HepG2 (cell line): Measurements from ENCODE around the gene SEC31B. TPM values are rescaled to one million over a fixed set of nuclear protein-coding genes. Genes with fewer than 3 reads are reported as not detected.
A peak's percentile ranks its signal among the peaks of the same experiment; 100 is the strongest.

Source experiments
- EED ChIP-seq: sonication (generic); formaldehyde crosslinking; IDR thresholded peaks from 2 replicates; pipeline ENCODE4 v1.5.0; 2020; ENCODE audit warnings: mild to moderate bottlenecking, missing genetic modification reagents
- HOXA3 ChIP-seq: sonication (generic); formaldehyde crosslinking; IDR thresholded peaks from 2 replicates; pipeline ENCODE4 v1.5.0; 2020; ENCODE audit warnings: missing genetic modification reagents
- KLF13 ChIP-seq: sonication (generic); formaldehyde crosslinking; IDR thresholded peaks from 2 replicates; pipeline ENCODE4 v1.4.0; 2020; ENCODE audit warnings: mild to moderate bottlenecking, missing genetic modification reagents
- KMT2A ChIP-seq: sonication (generic); formaldehyde crosslinking; IDR thresholded peaks from 2 replicates; pipeline ENCODE4 v1.4.0; 2020; ENCODE audit warnings: missing genetic modification reagents
- NR2F2 ChIP-seq: IDR thresholded peaks from 2 replicates; pipeline ENCODE4 v1.6.1; 2012; ENCODE audit warnings: low read depth, inconsistent platforms, borderline replicate concordance
- PAX8 ChIP-seq: sonication (generic); formaldehyde crosslinking; IDR thresholded peaks from 2 replicates; pipeline ENCODE4 v1.8.0; 2022; ENCODE audit warnings: mild to moderate bottlenecking, missing genetic modification reagents, borderline replicate concordance
- PHF21A ChIP-seq: sonication (generic); formaldehyde crosslinking; IDR thresholded peaks from 2 replicates; pipeline ENCODE4 v1.5.0; 2020; ENCODE audit warnings: mild to moderate bottlenecking, missing genetic modification reagents
- POLR2A ChIP-seq, 2 experiments: IDR thresholded peaks; 2 replicates each; pipeline ENCODE4 v1.6.1; 2011; ENCODE audit warnings: low read depth in 2 of 2, low read length in 2 of 2, mild to moderate bottlenecking in 1 of 2, moderate library complexity in 1 of 2; ENCODE audit not compliant: insufficient read depth in 1 of 2
- RBM39 ChIP-seq: fragments of 200-400 bp; formaldehyde crosslinking; IDR thresholded peaks from one replicate; pipeline ENCODE4 v1.6.1; 2018; ENCODE audit warnings: antibody characterized with exemption, mild to moderate bottlenecking, low read depth, low read length; ENCODE audit not compliant: poor library complexity, severe bottlenecking
- RFXAP ChIP-seq: sonication (generic); formaldehyde crosslinking; IDR thresholded peaks from 2 replicates; pipeline ENCODE4 v1.4.0; 2020; ENCODE audit warnings: missing genetic modification reagents, borderline replicate concordance
- RXRA ChIP-seq: sonication (generic); formaldehyde crosslinking; IDR thresholded peaks from 2 replicates; pipeline ENCODE4 v1.5.1; 2020; ENCODE audit warnings: missing genetic modification reagents
- ZNF44 ChIP-seq: sonication (generic); formaldehyde crosslinking; IDR thresholded peaks from 2 replicates; pipeline ENCODE4 v1.5.1; 2020; ENCODE audit warnings: mild to moderate bottlenecking, missing genetic modification reagents
- ZNF546 ChIP-seq: sonication (generic); formaldehyde crosslinking; conservative IDR thresholded peaks from 2 replicates; pipeline ENCODE4 v1.8.1; 2023; ENCODE audit warnings: mild to moderate bottlenecking, missing genetic modification reagents
- ZNF558 ChIP-seq: sonication (generic); formaldehyde crosslinking; IDR thresholded peaks from 2 replicates; pipeline ENCODE4 v1.9.0; 2022; ENCODE audit warnings: mild to moderate bottlenecking, missing genetic modification reagents, borderline replicate concordance
- ZNF598 ChIP-seq: sonication (generic); formaldehyde crosslinking; IDR thresholded peaks from 2 replicates; pipeline ENCODE4 v1.5.1; 2020; ENCODE audit warnings: mild to moderate bottlenecking, missing genetic modification reagents, borderline replicate concordance
- ZNF629 ChIP-seq: sonication (generic); formaldehyde crosslinking; conservative IDR thresholded peaks from 2 replicates; pipeline ENCODE4 v1.5.0; 2020; ENCODE audit warnings: missing genetic modification reagents
- ZNF709 ChIP-seq: sonication (generic); formaldehyde crosslinking; IDR thresholded peaks from 2 replicates; pipeline ENCODE4 v1.5.0; 2020; ENCODE audit warnings: mild to moderate bottlenecking, missing genetic modification reagents
- ZNF83 ChIP-seq: sonication (generic); formaldehyde crosslinking; IDR thresholded peaks from 2 replicates; pipeline ENCODE4 v1.4.0; 2020; ENCODE audit warnings: missing genetic modification reagents, mild to moderate bottlenecking, borderline replicate concordance
- ZNF891 ChIP-seq: sonication (generic); formaldehyde crosslinking; IDR thresholded peaks from 2 replicates; pipeline ENCODE4 v1.5.0; 2020; ENCODE audit warnings: mild to moderate bottlenecking, missing genetic modification reagents
- polyA plus RNA-seq, 8 experiments: library from polyadenylated mRNA; depleted of rRNA in 3 of 8; stranded (reverse) in 7 of 8; unstranded in 1 of 8; fragments of >200 nt; fragmentation: Illumina TruSeq in 4 of 8; extraction: Trizol in 4 of 8; gene quantifications; 2 replicates each; pipeline versions ENCODE4 v1.2.1 to v1.2.3, GENCODE V29; 2011 to 2016; ENCODE audit warnings: low read depth in 4 of 8, missing spikeins in 1 of 8, mixed read lengths in 1 of 8; ENCODE audit not compliant: insufficient read depth in 1 of 8
- total RNA-seq, 5 experiments: library from RNA; depleted of rRNA; stranded (reverse); fragments of >200 nt; fragmentation: Illumina TruSeq; extraction: Trizol; gene quantifications; 2 replicates each; pipeline ENCODE4 v1.2.3, GENCODE V29; 2016; ENCODE audit warnings: low read depth in 1 of 5
- TF ChIP-seq, protein P1 (sequence below): sonication (generic); formaldehyde crosslinking; IDR thresholded peaks from 2 replicates; pipeline ENCODE4 v1.4.0; 2020; ENCODE audit warnings: missing genetic modification reagents
- TF ChIP-seq, protein P2 (sequence below): sonication (generic); formaldehyde crosslinking; IDR thresholded peaks from 2 replicates; pipeline ENCODE4 v1.8.1; 2023; ENCODE audit warnings: mild to moderate bottlenecking, missing genetic modification reagents

SEC31B gene
- total and polyA plus RNA-seq, 2 of the 13 experiments (the other 11 are each of a cell fraction or from before 2014, with no cell fraction given): 2.0 to 8.3 TPM

DNA sequence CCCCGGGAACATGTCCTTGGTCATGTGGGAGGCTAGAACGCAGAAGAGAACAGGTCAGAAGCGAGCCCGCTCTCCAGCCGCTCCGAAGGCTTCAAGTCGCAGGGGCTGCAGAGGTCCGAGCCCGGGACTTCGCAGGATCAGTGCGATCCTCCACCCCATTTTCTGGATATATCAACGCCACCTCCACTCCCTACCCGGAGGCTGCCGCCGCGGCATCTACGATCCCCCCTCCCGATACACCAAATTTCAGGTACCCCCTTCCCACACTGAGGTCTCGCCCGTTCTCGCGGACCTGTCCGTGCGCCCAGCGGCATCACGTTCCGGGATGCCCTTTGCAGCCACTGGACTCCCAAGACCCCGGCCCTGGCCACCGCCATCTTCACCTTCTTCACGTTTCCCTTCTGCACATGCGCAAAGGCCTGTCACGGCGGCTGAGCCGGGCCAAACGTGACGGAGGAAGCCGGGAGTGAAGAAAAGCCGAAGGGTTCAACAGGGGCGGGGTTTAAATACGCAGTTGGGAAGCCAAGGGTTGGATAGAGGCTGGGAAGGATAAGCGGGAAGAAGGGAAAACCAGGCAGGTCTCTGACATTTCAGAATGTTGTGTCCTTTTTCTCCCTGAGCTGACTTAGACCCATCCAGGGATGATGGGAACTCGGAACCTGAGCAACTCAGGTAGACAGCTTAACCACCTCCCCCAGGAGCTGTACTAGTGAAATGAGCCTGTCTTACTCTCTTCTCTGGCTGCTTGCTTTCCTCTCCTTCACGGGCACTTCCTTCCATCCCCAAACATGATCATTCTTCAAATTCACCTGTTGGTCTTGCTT lies 10.0 kb upstream of the SEC31B start, which contains the start of gene NDUFB8 (continued):
- TF ChIP-seq RXRA (CRISPR knock-in tag) (peak; percentile 28; the same call in 1 of the 2 replicates), ZNF598 (CRISPR knock-in tag) (0 out of 2 replicates have a peak, but pooled peaks have one; percentile 48), ZNF709 (0 out of 2 replicates have a peak, but pooled peaks have one; percentile 48), NR2F2 (no peak), RFXAP (no peak), PAX8 (CRISPR knock-in tag) (no peak), PHF21A (CRISPR knock-in tag) (0 out of 2 replicates have a peak, but pooled peaks have one; percentile 43), KMT2A (CRISPR knock-in tag) (peak; percentile 56), ZNF891 (peak; percentile 74), RBM39 (peak; percentile 53), ZNF546 (CRISPR knock-in tag) (peak; percentile 67; the same call in 1 of the 2 replicates), ZNF44 (no peak), ZNF558 (peak; percentile 41; the same call in 1 of the 2 replicates), ZNF83 (CRISPR knock-in tag) (no peak), ZNF629 (CRISPR knock-in tag) (no peak), KLF13 (CRISPR knock-in tag) (no peak), EED (CRISPR knock-in tag) (no peak), HOXA3 (CRISPR knock-in tag) (peak; percentile 73), POLR2A (IDR thresholded peaks at IDR 0.05; ENCODE audit: insufficient read depth in 1 of 2, low read depth in 2 of 2, low read length in 2 of 2) (peak; percentile 65 to 81; a peak in 3 of 4 replicates)
- TF ChIP-seq, protein P1, sequence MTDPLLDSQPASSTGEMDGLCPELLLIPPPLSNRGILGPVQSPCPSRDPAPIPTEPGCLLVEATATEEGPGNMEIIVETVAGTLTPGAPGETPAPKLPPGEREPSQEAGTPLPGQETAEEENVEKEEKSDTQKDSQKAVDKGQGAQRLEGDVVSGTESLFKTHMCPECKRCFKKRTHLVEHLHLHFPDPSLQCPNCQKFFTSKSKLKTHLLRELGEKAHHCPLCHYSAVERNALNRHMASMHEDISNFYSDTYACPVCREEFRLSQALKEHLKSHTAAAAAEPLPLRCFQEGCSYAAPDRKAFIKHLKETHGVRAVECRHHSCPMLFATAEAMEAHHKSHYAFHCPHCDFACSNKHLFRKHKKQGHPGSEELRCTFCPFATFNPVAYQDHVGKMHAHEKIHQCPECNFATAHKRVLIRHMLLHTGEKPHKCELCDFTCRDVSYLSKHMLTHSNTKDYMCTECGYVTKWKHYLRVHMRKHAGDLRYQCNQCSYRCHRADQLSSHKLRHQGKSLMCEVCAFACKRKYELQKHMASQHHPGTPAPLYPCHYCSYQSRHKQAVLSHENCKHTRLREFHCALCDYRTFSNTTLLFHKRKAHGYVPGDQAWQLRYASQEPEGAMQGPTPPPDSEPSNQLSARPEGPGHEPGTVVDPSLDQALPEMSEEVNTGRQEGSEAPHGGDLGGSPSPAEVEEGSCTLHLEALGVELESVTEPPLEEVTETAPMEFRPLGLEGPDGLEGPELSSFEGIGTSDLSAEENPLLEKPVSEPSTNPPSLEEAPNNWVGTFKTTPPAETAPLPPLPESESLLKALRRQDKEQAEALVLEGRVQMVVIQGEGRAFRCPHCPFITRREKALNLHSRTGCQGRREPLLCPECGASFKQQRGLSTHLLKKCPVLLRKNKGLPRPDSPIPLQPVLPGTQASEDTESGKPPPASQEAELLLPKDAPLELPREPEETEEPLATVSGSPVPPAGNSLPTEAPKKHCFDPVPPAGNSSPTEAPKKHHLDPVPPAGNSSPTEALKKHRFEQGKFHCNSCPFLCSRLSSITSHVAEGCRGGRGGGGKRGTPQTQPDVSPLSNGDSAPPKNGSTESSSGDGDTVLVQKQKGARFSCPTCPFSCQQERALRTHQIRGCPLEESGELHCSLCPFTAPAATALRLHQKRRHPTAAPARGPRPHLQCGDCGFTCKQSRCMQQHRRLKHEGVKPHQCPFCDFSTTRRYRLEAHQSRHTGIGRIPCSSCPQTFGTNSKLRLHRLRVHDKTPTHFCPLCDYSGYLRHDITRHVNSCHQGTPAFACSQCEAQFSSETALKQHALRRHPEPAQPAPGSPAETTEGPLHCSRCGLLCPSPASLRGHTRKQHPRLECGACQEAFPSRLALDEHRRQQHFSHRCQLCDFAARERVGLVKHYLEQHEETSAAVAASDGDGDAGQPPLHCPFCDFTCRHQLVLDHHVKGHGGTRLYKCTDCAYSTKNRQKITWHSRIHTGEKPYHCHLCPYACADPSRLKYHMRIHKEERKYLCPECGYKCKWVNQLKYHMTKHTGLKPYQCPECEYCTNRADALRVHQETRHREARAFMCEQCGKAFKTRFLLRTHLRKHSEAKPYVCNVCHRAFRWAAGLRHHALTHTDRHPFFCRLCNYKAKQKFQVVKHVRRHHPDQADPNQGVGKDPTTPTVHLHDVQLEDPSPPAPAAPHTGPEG (CRISPR knock-in tag): no peak
- TF ChIP-seq, protein P2, sequence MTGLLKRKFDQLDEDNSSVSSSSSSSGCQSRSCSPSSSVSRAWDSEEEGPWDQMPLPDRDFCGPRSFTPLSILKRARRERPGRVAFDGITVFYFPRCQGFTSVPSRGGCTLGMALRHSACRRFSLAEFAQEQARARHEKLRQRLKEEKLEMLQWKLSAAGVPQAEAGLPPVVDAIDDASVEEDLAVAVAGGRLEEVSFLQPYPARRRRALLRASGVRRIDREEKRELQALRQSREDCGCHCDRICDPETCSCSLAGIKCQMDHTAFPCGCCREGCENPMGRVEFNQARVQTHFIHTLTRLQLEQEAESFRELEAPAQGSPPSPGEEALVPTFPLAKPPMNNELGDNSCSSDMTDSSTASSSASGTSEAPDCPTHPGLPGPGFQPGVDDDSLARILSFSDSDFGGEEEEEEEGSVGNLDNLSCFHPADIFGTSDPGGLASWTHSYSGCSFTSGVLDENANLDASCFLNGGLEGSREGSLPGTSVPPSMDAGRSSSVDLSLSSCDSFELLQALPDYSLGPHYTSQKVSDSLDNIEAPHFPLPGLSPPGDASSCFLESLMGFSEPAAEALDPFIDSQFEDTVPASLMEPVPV (CRISPR knock-in tag): peak; percentile 84; the same call in 1 of the 2 replicates
